Thyroid gland (tissue), 4 donors: Measurements from ENCODE around the gene TSPAN11. TPM values are rescaled to one million over a fixed set of nuclear protein-coding genes. Genes with fewer than 3 reads are reported as not detected.

Source experiments
- DNase-seq, 2 donors: peaks; one replicate each; pipeline ENCODE4 v3.0.0-alpha.2; 2019
- H3K27ac ChIP-seq, 3 donors: fragments of 200-600 bp; sonication (generic); 1 replicate in 2 of 3; 2 replicates in 1 of 3; pipeline ENCODE4 v1.5.1; 2016 to 2019; ENCODE audit warnings: mild to moderate bottlenecking in 1 of 3, moderate library complexity in 1 of 3
- H3K27me3 ChIP-seq: fragments of 200-600 bp; sonication (generic); one replicate; pipeline ENCODE4 v1.5.1; 2019
- H3K36me3 ChIP-seq, 2 donors: fragments of 200-600 bp; sonication (generic); one replicate each; pipeline ENCODE4 v1.5.1; 2016 to 2019
- H3K4me1 ChIP-seq, 2 donors: fragments of 200-600 bp; sonication (generic); one replicate each; pipeline ENCODE4 v1.5.1; 2017 to 2019
- H3K4me3 ChIP-seq, 3 donors: fragments of 200-600 bp; sonication (generic); replicated peaks in 1 of 3; 1 replicate in 2 of 3; 2 replicates in 1 of 3; pipeline ENCODE4 v1.5.1; 2016; ENCODE audit warnings: mild to moderate bottlenecking in 1 of 3
- H3K9me3 ChIP-seq: fragments of 200-600 bp; sonication (generic); one replicate; pipeline ENCODE4 v1.5.1; 2017
- CTCF ChIP-seq, 6 experiments: fragments of 200-600 bp in 3 of 6; fragments of 450-650 bp in 3 of 6; sonication (generic) in 3 of 6; IDR thresholded peaks; one replicate each; pipeline ENCODE4 v1.5.1; 2016 to 2019; ENCODE audit warnings: antibody characterized with exemption in 6 of 6, mild to moderate bottlenecking in 2 of 6, inconsistent platforms in 1 of 6, moderate library complexity in 1 of 6
- POLR2A ChIP-seq, 2 donors: fragments of 450-650 bp; IDR thresholded peaks; one replicate each; pipeline ENCODE4 v1.6.1; 2017; ENCODE audit warnings: antibody characterized with exemption in 2 of 2, mild to moderate bottlenecking in 2 of 2, moderate library complexity in 1 of 2
- WGBS, 2 donors: methylation state at CpG; one replicate each; pipeline ENCODE4 v1.1.5; 2017; 5-methylcytosine and 5-hydroxymethylcytosine counted together
- intact Hi-C: fragments of 100-400 bp; cut with DNase I; formaldehyde crosslinking; loops from one replicate; pipeline ENCODE4 v1.15.1; 2023
- total RNA-seq, 4 donors: library from RNA; depleted of rRNA; stranded (reverse); fragments of >200 nt; gene quantifications; one replicate each; pipeline ENCODE4 v1.2.3, GENCODE V29; 2016

TSPAN11 gene
- total RNA-seq, 4 donors from 2014 or later: 2.0 to 7.5 (median 4.4) TPM

- TF ChIP-seq CTCF (IDR thresholded peaks at IDR 0.05) (no peak), POLR2A (IDR thresholded peaks at IDR 0.05) (no peak)
- no peaks in the 10 kb centered on the region for H3K36me3 ChIP-seq
- no peak overlapping the region for H3K27ac ChIP-seq
- 71 to 78% methylated on average over 1 of the region's 1 CpG for WGBS, 2 donors
- no peaks in the 10 kb centered on the region for H3K9me3 ChIP-seq
- DNase-seq: no peak
- intact Hi-C loops: no loop called here
- no peak overlapping the region for H3K4me3 ChIP-seq
- H3K27me3 ChIP-seq: no peaks in the 10 kb centered on the region
- no peaks in the 10 kb centered on the region for H3K4me1 ChIP-seq
Observed at GRCh38 chr12:30942486-30942885, 15.9 kb downstream of the TSPAN11 start.

GRCh38 chr12:30942936-30943335 is 16.4 kb downstream of the TSPAN11 start:
- Histone ChIP-seq H3K4me3 (no peak overlapping the region), H3K9me3 (no peaks in the 10 kb centered on the region), H3K36me3 (no peaks in the 10 kb centered on the region), H3K27ac (no peak overlapping the region), H3K4me1 (no peaks in the 10 kb centered on the region), H3K27me3 (no peaks in the 10 kb centered on the region)
- no peak for DNase-seq
- TF ChIP-seq POLR2A (IDR thresholded peaks at IDR 0.05): no peak
- no peak for TF ChIP-seq CTCF (IDR thresholded peaks at IDR 0.05)
- 76 to 77% methylated on average over 5 to 7 of the region's 7 CpGs for WGBS, 2 donors
- intact Hi-C loops: no loop called here

- no peaks in the 10 kb centered on the region for H3K36me3 ChIP-seq
- intact Hi-C loops: no loop called here
- no peaks in the 10 kb centered on the region for H3K4me1 ChIP-seq
- no peak overlapping the region for H3K4me3 ChIP-seq
- TF ChIP-seq POLR2A (IDR thresholded peaks at IDR 0.05) (no peak), CTCF (IDR thresholded peaks at IDR 0.05) (no peak)
- no peaks in the 10 kb centered on the region for H3K27me3 ChIP-seq
- no peak overlapping the region for H3K27ac ChIP-seq
- 86 to 100% methylated on average over 11 of the region's 11 CpGs for WGBS, 2 donors
- H3K9me3 ChIP-seq: no peaks in the 10 kb centered on the region
- DNase-seq: no peak
Observed at GRCh38 chr12:30945443-30946164, 19.1 kb downstream of the TSPAN11 start.

- H3K4me3 ChIP-seq: no peak overlapping the region
- no peaks in the 10 kb centered on the region for H3K9me3 ChIP-seq
- no peaks in the 10 kb centered on the region for H3K4me1 ChIP-seq
- DNase-seq: no peak
- H3K36me3 ChIP-seq: no peaks in the 10 kb centered on the region
- no peak for TF ChIP-seq CTCF (IDR thresholded peaks at IDR 0.05)
- no peak for TF ChIP-seq POLR2A (IDR thresholded peaks at IDR 0.05)
- intact Hi-C loops: no loop called here
- no peaks in the 10 kb centered on the region for H3K27me3 ChIP-seq
- 74 to 85% methylated on average over 6 of the region's 6 CpGs for WGBS, 2 donors
- no peak overlapping the region for H3K27ac ChIP-seq
Observed at GRCh38 chr12:30952015-30952414, 25.5 kb downstream of the TSPAN11 start.

- Histone ChIP-seq H3K27ac (no peak overlapping the region), H3K36me3 (no peaks in the 10 kb centered on the region), H3K27me3 (no peaks in the 10 kb centered on the region), H3K4me3 (no peak overlapping the region), H3K9me3 (no peaks in the 10 kb centered on the region), H3K4me1 (no peaks in the 10 kb centered on the region)
- no peak for DNase-seq
- TF ChIP-seq POLR2A (IDR thresholded peaks at IDR 0.05) (no peak), CTCF (IDR thresholded peaks at IDR 0.05) (no peak)
- 100% methylated on average over 2 of the region's 2 CpGs for WGBS, 2 donors
- intact Hi-C loops: no loop called here
Observed at GRCh38 chr12:30953257-30953656, 26.7 kb downstream of the TSPAN11 start.
